ENCODE results near the gene KRTAP10-12. TPM values are rescaled to one million over a fixed set of nuclear protein-coding genes. Genes with fewer than 3 reads are reported as not detected.

The KRTAP10-12 gene
- polyA plus RNA-seq, 1 donor from 2014 or later: not detected

- TF ChIP-seq EZH2 (IDR thresholded peaks at IDR 0.05; ENCODE audit: borderline replicate concordance, insufficient read depth, low read length, poor library complexity, severe bottlenecking) (no peak), EP300 (conservative IDR thresholded peaks at IDR 0.05; ENCODE audit: poor library complexity, severe bottlenecking) (no peak)
These were observed 21.1 kb downstream of the KRTAP10-12 start (continued) for GRCh38 chr21:44718093-44718492.

- Histone ChIP-seq H3K9ac (ENCODE audit: low read length) (no peak overlapping the region), H3K79me2 (replicated peaks; ENCODE audit: insufficient read depth, low read length) (no peaks in the 10 kb centered on the region), H3F3A (ENCODE audit: insufficient read depth, low read length, poor library complexity, severe bottlenecking) (no peaks in the 10 kb centered on the region), H3K27ac (ENCODE audit: low read length) (no peak overlapping the region), H3K4me3 (ENCODE audit: low read length) (no peak overlapping the region), H4K20me1 (ENCODE audit: insufficient read depth) (no peaks in the 10 kb centered on the region), H3K36me3 (ENCODE audit: insufficient read depth, low read length) (no peaks in the 10 kb centered on the region), H3K27me3 (ENCODE audit: insufficient read depth, low read depth, low read length) (peaks cover 6% of the 10 kb centered on the region), H3K9me3 (ENCODE audit: low read length) (no peaks in the 10 kb centered on the region), H2AFZ (ENCODE audit: low read depth, low read length) (no peak overlapping the region), H3K9me2 (ENCODE audit: insufficient read depth, low read length) (no peaks in the 10 kb centered on the region), H3K4me2 (ENCODE audit: low read length) (no peak overlapping the region)
- TF ChIP-seq EP300 (conservative IDR thresholded peaks at IDR 0.05; ENCODE audit: poor library complexity, severe bottlenecking) (no peak), MXI1 (conservative IDR thresholded peaks at IDR 0.05; ENCODE audit: poor library complexity, severe bottlenecking) (no peak), EZH2 (IDR thresholded peaks at IDR 0.05; ENCODE audit: borderline replicate concordance, insufficient read depth, low read length, poor library complexity, severe bottlenecking) (no peak), RAD21 (conservative IDR thresholded peaks at IDR 0.05) (no peak), CTCF (IDR thresholded peaks at IDR 0.05; ENCODE audit: poor library complexity, severe bottlenecking) (no peak), TAF1 (IDR thresholded peaks at IDR 0.05; ENCODE audit: low read depth) (no peak), REST (IDR thresholded peaks at IDR 0.05; ENCODE audit: borderline replicate concordance) (no peak), SMC3 (conservative IDR thresholded peaks at IDR 0.05; ENCODE audit: poor library complexity) (no peak)
These were observed 21.6 kb downstream of the KRTAP10-12 start for GRCh38 chr21:44718571-44718970.

- no peak overlapping the region for H3K27ac ChIP-seq (ENCODE audit: low read length)
- no peaks in the 10 kb centered on the region for H3K36me3 ChIP-seq (ENCODE audit: insufficient read depth, low read length)
- no peak overlapping the region for H3K4me3 ChIP-seq (ENCODE audit: low read length)
- no peaks in the 10 kb centered on the region for H3K9me2 ChIP-seq (ENCODE audit: insufficient read depth, low read length)
- H3K4me2 ChIP-seq (ENCODE audit: low read length): no peak overlapping the region
- no peaks in the 10 kb centered on the region for H4K20me1 ChIP-seq (ENCODE audit: insufficient read depth)
- no peaks in the 10 kb centered on the region for H3K27me3 ChIP-seq (ENCODE audit: insufficient read depth, low read depth, low read length)
- H3K9me3 ChIP-seq (ENCODE audit: low read length): no peaks in the 10 kb centered on the region
- no peak overlapping the region for H2AFZ ChIP-seq (ENCODE audit: low read depth, low read length)
- no peak for TF ChIP-seq EP300 (conservative IDR thresholded peaks at IDR 0.05; ENCODE audit: poor library complexity, severe bottlenecking)
- no peak for TF ChIP-seq EZH2 (IDR thresholded peaks at IDR 0.05; ENCODE audit: borderline replicate concordance, insufficient read depth, low read length, poor library complexity, severe bottlenecking)
- no peak for TF ChIP-seq REST (IDR thresholded peaks at IDR 0.05; ENCODE audit: borderline replicate concordance)
- no peak for TF ChIP-seq TAF1 (IDR thresholded peaks at IDR 0.05; ENCODE audit: low read depth)
- no peak for TF ChIP-seq RAD21 (conservative IDR thresholded peaks at IDR 0.05)
- no peak overlapping the region for H3K9ac ChIP-seq (ENCODE audit: low read length)
- no peaks in the 10 kb centered on the region for H3F3A ChIP-seq (ENCODE audit: insufficient read depth, low read length, poor library complexity, severe bottlenecking)
- no peaks in the 10 kb centered on the region for H3K79me2 ChIP-seq (replicated peaks; ENCODE audit: insufficient read depth, low read length)
These were observed 23.2 kb downstream of the KRTAP10-12 start for GRCh38 chr21:44720170-44720569.

Measured in neural cell (in vitro differentiated cells).